HG03039 (cell line): ENCODE results near the gene RRBP1.

ENCODE experiments used
- ATAC-seq: cut with Tn5 transposase; IDR thresholded peaks from one replicate; pipeline ENCODE4 v1.9.1; 2021; ENCODE audit warnings: mild to moderate bottlenecking, moderate library complexity; ENCODE audit not compliant: unreplicated experiment

The RRBP1 gene

DNA sequence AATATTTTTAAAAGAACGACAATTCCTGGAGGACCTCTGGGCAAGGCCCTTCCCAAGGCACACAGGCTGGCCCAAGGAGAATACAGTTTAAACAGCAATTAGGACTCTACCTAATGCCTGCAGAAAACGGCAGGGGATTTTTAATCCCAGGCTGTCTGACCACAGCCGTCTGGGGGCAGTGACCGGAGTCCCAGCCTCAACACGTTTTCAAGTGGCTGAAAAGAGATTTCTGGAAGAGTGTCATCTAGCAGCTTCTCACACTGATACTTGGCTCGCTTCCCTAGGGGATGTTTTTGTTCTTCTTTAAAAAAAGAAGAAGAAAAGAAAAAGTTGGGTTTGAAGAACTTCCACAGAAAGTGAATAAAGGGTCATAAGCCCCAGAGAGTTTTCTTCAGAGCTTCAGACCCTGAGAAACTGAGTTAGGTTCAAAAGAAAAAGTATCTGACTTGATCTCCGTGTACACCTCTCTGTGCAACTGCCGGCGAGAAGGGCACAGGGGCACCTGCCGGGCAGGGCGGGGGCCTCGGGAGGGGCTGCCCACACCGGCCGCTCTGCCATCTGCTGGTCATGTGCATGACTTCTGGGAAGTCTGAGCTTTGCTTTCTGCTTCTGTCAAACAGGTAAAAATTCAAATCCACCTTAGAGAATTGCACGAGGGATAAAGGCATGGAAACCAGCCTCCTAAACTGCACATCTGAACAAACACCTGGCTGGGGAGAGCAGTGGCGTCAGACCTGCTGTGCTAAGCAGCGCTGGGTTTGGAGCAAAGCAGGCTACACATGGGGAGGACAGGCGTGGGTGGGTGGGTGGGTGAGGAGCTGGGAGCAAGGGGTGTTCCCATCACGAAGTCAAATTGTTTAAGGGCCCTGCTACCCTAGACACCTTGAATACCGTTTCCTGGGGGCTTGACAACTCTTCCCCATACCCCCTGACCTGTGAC lies 33.0 kb downstream of the RRBP1 start:
- no peak for ATAC-seq

- no peak for ATAC-seq
Measured at GRCh38 chr20:17648315-17648646, 33.8 kb downstream of the RRBP1 start.

DNA sequence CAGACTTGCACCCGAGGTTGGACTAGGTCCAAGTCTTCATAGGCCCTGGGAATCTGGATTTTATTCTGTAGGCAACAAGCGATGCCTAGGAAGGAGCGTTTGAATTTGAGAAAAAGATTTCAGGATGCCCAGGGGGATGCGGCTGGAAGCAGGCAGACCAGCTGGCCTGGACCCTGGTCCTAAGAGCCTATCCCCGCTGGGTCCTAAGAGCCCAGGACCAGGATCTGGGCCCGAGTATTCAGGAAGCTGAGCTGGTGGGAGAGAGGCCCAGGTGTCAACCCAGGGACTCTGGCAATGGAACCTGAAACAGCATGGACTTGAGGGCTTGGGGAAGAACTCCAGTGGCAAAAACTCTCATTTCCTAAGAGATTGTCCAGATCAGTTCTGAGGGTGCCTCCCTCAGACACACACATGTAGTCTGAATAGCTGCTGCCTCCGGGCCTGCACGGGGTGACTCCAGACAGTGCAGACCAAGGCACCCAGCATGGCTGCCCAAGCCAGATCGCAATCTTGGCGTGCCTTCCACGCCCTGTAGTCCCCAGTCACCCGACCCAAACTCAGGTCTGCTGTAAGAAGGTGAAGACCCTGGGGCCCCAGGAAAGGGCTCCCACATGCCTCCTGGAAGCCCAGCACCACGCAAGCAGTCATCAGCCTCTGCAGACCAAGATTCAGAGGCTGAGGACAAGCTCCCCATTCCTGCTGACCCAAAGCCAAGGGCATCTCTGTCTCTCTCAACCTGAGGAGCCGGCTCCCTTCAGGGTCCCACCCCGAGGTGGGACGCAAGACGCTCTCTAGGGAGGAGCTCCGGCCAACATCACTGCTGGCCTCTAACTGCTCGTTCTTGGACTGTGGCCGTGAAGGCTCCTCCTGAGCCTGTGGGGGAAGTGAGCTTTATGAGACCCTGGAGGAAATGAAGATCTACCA lies 34.4 kb downstream of the RRBP1 start:
- no peak for ATAC-seq

- ATAC-seq = no peak
Measured at GRCh38 chr20:17646961-17647301, 35.1 kb downstream of the RRBP1 start.

DNA sequence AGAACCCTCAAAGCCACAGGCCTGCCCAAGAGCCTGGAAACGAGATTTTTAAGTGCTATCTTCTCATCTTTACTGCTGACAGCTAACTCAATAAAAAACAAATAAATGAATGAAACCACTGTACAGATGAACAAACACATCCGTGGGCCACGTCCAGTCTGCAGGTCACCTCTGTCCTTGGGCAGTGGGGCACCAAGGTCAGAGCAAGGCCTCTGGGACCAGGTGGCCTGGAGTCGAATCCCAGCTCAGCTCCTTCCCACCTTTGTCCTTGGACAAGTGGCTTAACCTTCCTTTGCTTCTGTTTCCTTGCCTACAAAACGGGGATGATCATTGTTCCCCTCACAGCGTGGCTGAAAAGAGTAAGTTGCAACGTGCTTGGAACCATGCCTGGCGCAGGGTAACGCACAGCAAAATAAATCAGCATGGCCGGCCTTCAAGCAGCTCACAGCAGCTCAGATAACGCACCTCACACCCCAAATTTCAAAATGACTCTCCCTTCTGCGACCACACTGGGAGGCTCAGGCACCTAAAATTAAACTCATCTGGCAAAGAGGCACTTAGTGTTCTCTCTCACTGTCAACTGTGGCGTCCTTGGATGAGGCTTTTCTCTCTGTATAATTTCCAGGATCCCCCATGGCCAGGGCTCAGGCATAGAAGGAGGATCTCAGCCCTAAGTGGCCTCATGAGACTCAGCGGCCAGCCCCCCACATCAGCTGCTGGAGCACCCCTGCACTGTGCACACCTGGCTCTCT lies 35.7 kb downstream of the RRBP1 start:
- no peak for ATAC-seq

- ATAC-seq = no peak
Measured at GRCh38 chr20:17645546-17646208, 36.4 kb downstream of the RRBP1 start.

GRCh38 chr20:17645010-17645409 lies 37.0 kb downstream of the RRBP1 start:
- no peak for ATAC-seq

- no peak for ATAC-seq
Measured at GRCh38 chr20:17644451-17644850, 37.6 kb downstream of the RRBP1 start.

DNA sequence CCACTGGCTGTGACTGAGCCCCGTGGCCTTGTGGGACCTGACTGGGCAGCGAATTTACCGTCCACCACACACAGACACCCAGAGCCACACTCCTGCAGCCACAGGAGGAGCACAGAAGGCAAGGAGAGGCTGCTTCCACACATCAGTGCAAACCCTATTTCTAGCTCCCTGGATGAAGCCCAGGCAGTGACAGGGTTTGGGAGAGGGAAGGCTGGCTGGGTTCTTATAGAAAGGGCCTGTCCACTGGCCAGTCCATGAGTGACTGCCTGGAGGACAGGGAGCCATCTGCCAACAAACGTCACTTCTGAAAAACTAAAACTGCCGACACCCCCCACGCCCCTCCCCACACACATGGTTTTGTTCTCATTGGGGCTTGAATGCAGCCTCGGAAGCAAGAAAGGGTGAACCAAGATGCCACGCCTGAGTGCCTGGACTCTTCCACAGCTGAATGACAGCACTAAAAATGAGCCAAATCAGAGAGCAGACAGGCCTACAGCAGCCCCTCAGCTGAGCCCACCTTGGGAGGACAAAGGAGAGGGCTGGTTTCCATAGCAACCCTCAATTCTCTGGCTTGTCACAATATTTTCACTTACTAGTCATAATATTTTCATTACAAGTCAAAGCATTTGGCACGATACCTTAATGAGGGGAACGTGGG lies 38.4 kb downstream of the RRBP1 start:
- ATAC-seq = no peak

GRCh38 chr20:17642404-17643269 lies 39.4 kb downstream of the RRBP1 start:
- no peak for ATAC-seq

- ATAC-seq = no peak
Measured at GRCh38 chr20:17641993-17642392, 40.0 kb downstream of the RRBP1 start.

DNA sequence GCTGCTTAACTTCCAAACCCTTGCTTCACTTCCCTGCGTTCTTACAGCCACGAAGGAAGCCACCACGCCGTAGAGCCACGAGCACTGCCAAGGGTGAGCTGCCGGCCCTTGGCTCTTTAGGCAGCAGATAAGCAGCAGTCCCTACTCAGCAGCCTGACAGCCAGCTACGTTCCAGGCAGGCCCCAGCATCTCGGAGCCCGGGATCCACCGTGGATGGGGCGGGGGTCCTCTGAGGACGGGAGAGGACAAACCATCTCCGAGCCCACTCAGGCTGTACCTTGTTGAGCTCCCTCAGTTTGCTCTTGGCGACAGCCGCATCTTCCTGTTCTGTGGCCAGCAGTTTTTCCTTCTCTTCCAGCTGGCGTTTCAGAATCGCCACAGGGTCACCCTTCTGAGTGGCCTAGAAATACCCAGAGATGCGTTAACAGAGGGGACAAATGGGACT lies 40.5 kb downstream of the RRBP1 start:
- ATAC-seq = no peak

DNA sequence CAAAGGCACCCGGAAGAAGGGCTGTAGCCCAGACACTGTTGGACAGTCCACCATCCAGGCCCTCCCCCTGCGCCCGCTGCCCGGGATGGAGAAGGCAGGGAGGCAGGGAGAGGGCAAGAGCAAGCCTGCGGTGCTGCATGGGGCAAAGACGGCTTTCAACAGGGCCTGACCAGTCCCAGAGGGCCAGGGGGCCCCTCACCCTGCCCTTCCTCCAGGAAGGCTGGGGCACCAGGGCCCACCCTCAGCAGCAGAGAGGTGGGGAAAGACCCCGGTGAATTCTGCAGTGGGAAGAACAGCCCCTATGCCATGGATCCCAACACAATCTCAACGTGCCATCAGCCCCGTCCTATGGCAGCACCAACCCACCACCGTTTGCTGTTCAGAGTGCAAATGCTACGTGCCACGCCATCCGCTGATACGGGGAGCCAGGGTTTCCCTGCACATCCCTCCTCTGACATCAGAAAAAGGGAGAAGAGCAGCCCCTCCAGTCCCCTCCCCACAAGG lies 41.1 kb downstream of the RRBP1 start:
- no peak for ATAC-seq

GRCh38 chr20:17640146-17640874 lies 41.7 kb downstream of the RRBP1 start:
- ATAC-seq = no peak

GRCh38 chr20:17638835-17639407 lies 43.1 kb downstream of the RRBP1 start:
- no peak for ATAC-seq

GRCh38 chr20:17637985-17638640 lies 43.9 kb downstream of the RRBP1 start:
- no peak for ATAC-seq

DNA sequence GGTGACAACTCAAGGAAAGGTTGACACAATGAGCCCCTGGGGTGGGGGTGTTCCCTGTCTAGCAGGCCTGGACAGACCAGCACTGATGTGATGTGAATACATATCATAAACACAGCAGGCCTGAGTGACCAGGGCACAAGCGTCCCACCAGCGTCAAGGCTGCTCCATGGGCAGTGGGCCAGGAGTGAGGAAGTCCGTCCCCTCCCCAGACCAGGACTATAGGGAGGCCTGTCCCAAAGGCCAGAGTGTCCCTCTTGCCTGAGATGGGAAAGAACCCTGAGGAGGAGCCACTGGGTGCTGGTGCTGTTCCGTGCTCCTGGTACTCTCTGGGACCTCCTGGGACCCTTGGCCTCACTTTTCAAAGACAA lies 44.6 kb downstream of the RRBP1 start:
- ATAC-seq = no peak
